ENCODE results near the gene JAZF1.
A peak's percentile ranks its signal among the peaks of the same experiment; 100 is the strongest.

GRCh38 chr7:28144266-28144665 is 36.3 kb downstream of the JAZF1 start:
- TF ChIP-seq, protein P1, sequence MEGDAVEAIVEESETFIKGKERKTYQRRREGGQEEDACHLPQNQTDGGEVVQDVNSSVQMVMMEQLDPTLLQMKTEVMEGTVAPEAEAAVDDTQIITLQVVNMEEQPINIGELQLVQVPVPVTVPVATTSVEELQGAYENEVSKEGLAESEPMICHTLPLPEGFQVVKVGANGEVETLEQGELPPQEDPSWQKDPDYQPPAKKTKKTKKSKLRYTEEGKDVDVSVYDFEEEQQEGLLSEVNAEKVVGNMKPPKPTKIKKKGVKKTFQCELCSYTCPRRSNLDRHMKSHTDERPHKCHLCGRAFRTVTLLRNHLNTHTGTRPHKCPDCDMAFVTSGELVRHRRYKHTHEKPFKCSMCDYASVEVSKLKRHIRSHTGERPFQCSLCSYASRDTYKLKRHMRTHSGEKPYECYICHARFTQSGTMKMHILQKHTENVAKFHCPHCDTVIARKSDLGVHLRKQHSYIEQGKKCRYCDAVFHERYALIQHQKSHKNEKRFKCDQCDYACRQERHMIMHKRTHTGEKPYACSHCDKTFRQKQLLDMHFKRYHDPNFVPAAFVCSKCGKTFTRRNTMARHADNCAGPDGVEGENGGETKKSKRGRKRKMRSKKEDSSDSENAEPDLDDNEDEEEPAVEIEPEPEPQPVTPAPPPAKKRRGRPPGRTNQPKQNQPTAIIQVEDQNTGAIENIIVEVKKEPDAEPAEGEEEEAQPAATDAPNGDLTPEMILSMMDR (IDR thresholded peaks at IDR 0.05) = peak in 4 of 12 donors; percentile 7 to 23 (median 20)
- TF ChIP-seq POLR2A (IDR thresholded peaks at IDR 0.05) = no peak
